OCI-LY7 (cell line): ENCODE data around the gene TNFRSF11A. TPM values are rescaled to one million over a fixed set of nuclear protein-coding genes. Genes with fewer than 3 reads are reported as not detected.
A peak's percentile ranks its signal among the peaks of the same experiment; 100 is the strongest.

Experiments
- BruUV-seq: library from RNA; stranded (reverse); fragments of 400-500 nt; replicated peaks from 2 replicates; lab custom pipeline; 2021; lab: Mats Ljungman, UMichigan
- CTCF ChIA-PET: fragments of 300-600 bp; sonication (Branson Sonifier 250); formaldehyde crosslinking; loops from one replicate; lab custom pipeline; 2022; ENCODE audit warnings: antibody characterized with exemption; ENCODE audit not compliant: unreplicated experiment; lab: Charles Lee
- POLR2A ChIA-PET: fragments of 300-600 bp; sonication (Branson Sonifier 250); formaldehyde crosslinking; loops from one replicate; lab custom pipeline; 2022; ENCODE audit warnings: antibody characterized with exemption; lab: Charles Lee
- DNase-seq: peaks from one replicate; pipeline ENCODE4 v3.0.0-alpha.2; 2015; ENCODE audit warnings: low spot score
- H2AFZ ChIP-seq: fragments of 200-600 bp; sonication (generic), shearing (Covaris generic); 2 replicates; pipeline ENCODE4 v1.6.1; 2014; ENCODE audit warnings: mild to moderate bottlenecking, antibody characterized with exemption, low read length, moderate library complexity
- H3K27ac ChIP-seq: fragments of 200-600 bp; sonication (generic); 2 replicates; pipeline ENCODE4 v1.5.1; 2014; ENCODE audit warnings: mixed run types, low read depth, mild to moderate bottlenecking, moderate library complexity, low read length, inconsistent platforms; ENCODE audit not compliant: poor library complexity, severe bottlenecking
- H3K36me3 ChIP-seq: fragments of 200-600 bp; sonication (generic); 2 replicates; pipeline ENCODE4 v1.6.1; 2014; ENCODE audit warnings: mild to moderate bottlenecking, antibody characterized with exemption, low read length, moderate library complexity, mixed read lengths; ENCODE audit not compliant: insufficient read depth
- H3K4me1 ChIP-seq: fragments of 200-600 bp; sonication (generic); 2 replicates; pipeline ENCODE4 v1.5.1; 2014; ENCODE audit warnings: mild to moderate bottlenecking, low read length; ENCODE audit not compliant: insufficient read depth, poor library complexity, severe bottlenecking
- H3K4me2 ChIP-seq: fragments of 200-600 bp; sonication (generic); 2 replicates; pipeline ENCODE4 v1.6.1; 2014; ENCODE audit warnings: mild to moderate bottlenecking, low read length
- H3K4me3 ChIP-seq: fragments of 200-600 bp; sonication (generic); 2 replicates; pipeline ENCODE4 v1.5.1; 2014; ENCODE audit warnings: mild to moderate bottlenecking, low read depth, low read length; ENCODE audit not compliant: poor library complexity, severe bottlenecking
- H3K79me2 ChIP-seq: fragments of 200-600 bp; sonication (generic); 2 replicates; pipeline ENCODE4 v1.6.1; 2016; ENCODE audit warnings: low read depth, mild to moderate bottlenecking, low read length, moderate library complexity, mixed read lengths; ENCODE audit not compliant: insufficient read depth
- H3K9me2 ChIP-seq: fragments of 200-600 bp; sonication (generic); 2 replicates; pipeline ENCODE4 v1.6.1; 2016; ENCODE audit warnings: mild to moderate bottlenecking, low read length, mixed read lengths; ENCODE audit not compliant: insufficient read depth
- H3K9me3 ChIP-seq: fragments of 200-600 bp; sonication (generic); 2 replicates; pipeline ENCODE4 v1.6.1; 2014; ENCODE audit warnings: mild to moderate bottlenecking, mixed run types, low read length, mixed read lengths
- H4K20me1 ChIP-seq: fragments of 200-600 bp; sonication (generic); 2 replicates; pipeline ENCODE4 v1.6.1; 2014; ENCODE audit warnings: mild to moderate bottlenecking, antibody characterized with exemption, low read length, moderate library complexity, mixed read lengths; ENCODE audit not compliant: insufficient read depth
- CTCF ChIP-seq: fragments of 200-600 bp; sonication (generic); conservative IDR thresholded peaks from 2 replicates; pipeline ENCODE4 v1.5.1; 2014; ENCODE audit warnings: mild to moderate bottlenecking, antibody characterized with exemption, low read length, moderate library complexity, mixed read lengths
- EZH2phosphoT487 ChIP-seq: fragments of 200-600 bp; sonication (generic); IDR thresholded peaks from 2 replicates; pipeline ENCODE4 v1.6.1; 2018; ENCODE audit warnings: low read depth, borderline replicate concordance, mild to moderate bottlenecking, mixed run types, antibody characterized with exemption, low read length, moderate library complexity, mixed read lengths
- intact Hi-C: fragments of 100-400 bp; cut with micrococcal nuclease; formaldehyde crosslinking; loops from one replicate; pipeline ENCODE4 v1.10.0; 2022; ENCODE audit not compliant: unreplicated experiment
- total RNA-seq, 2 experiments: library from RNA; depleted of rRNA in 1 of 2; stranded (reverse); fragments of >200 nt in 1 of 2; shearing (Covaris generic) in 1 of 2; gene quantifications; 2 replicates each; pipeline ENCODE4 v1.2.3, GENCODE V29; 2014 to 2022

TNFRSF11A gene
- total RNA-seq, 2 experiments from 2014 or later = not detected

GRCh38 chr18:62364558-62364957 lies 39.4 kb downstream of the TNFRSF11A start:
- intact Hi-C loops = no loop called here
- Histone ChIP-seq H3K36me3 (no peaks in the 10 kb centered on the region), H3K9me2 (no peaks in the 10 kb centered on the region), H3K27ac (no peak overlapping the region), H3K9me3 (no peaks in the 10 kb centered on the region), H3K4me1 (peaks cover 3% of the 10 kb centered on the region), H3K4me3 (no peak overlapping the region), H3K79me2 (no peaks in the 10 kb centered on the region), H3K4me2 (no peak overlapping the region), H2AFZ (no peak overlapping the region), H4K20me1 (no peaks in the 10 kb centered on the region)
- CTCF ChIA-PET = no interaction called here
- DNase-seq = no peak
- BruUV-seq = no TSS peak
- TF ChIP-seq CTCF = no peak
- TF ChIP-seq EZH2phosphoT487 = no peak
- POLR2A ChIA-PET = interaction anchor here (0.5 to 0.6 kb wide), 2 partner anchors 200 to 415 kb away, joined by 3 read pairs; no protein-coding TSS in a partner anchor

- H3K4me3 ChIP-seq = no peak overlapping the region
- H3K9me2 ChIP-seq = no peaks in the 10 kb centered on the region
- H3K27ac ChIP-seq = no peak overlapping the region
- no peaks in the 10 kb centered on the region for H3K79me2 ChIP-seq
- H3K9me3 ChIP-seq = no peaks in the 10 kb centered on the region
- peaks cover 3% of the 10 kb centered on the region for H3K4me1 ChIP-seq
- ChIA-PET POLR2A (no interaction called here), CTCF (no interaction called here)
- TF ChIP-seq EZH2phosphoT487 (no peak), CTCF (no peak)
- BruUV-seq = no TSS peak
- H3K36me3 ChIP-seq = no peaks in the 10 kb centered on the region
- no peak overlapping the region for H3K4me2 ChIP-seq
- intact Hi-C loops = no loop called here
- peak; percentile 6 for DNase-seq
- H4K20me1 ChIP-seq = no peaks in the 10 kb centered on the region
- 0 out of 2 replicates have a peak overlapping the region, but pooled peaks have one; percentile 46 for H2AFZ ChIP-seq
These were observed 40.3 kb downstream of the TNFRSF11A start for GRCh38 chr18:62365420-62365819.

DNA sequence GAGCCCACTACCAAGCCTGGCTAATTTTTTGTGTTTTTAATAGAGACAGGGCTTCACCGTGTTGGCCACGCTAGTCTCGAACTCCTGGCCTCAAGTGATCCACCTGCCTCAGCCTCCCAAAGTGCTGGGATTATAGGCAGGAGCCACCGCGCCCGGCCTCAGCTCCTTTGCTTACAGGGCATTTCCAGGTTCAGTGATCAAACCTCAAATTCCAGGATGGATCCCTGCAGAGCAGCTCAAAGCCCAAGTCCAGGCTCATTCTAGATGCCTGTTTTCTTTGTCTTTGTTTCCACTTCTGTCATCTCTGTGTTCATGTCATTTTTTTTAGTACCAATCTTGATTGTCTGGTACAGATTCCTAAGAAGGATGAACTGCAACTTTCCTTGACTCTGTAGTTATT lies 41.9 kb downstream of the TNFRSF11A start:
- no peaks in the 10 kb centered on the region for H3K36me3 ChIP-seq
- no TSS peak for BruUV-seq
- no peak overlapping the region for H2AFZ ChIP-seq
- TF ChIP-seq CTCF = no peak
- no peak overlapping the region for H3K4me3 ChIP-seq
- no peaks in the 10 kb centered on the region for H3K79me2 ChIP-seq
- POLR2A ChIA-PET = no interaction called here
- CTCF ChIA-PET = no interaction called here
- no peaks in the 10 kb centered on the region for H3K9me2 ChIP-seq
- peaks cover 3% of the 10 kb centered on the region for H3K4me1 ChIP-seq
- intact Hi-C loops = no loop called here
- H3K9me3 ChIP-seq = no peaks in the 10 kb centered on the region
- no peak overlapping the region for H3K27ac ChIP-seq
- no peak overlapping the region for H3K4me2 ChIP-seq
- H4K20me1 ChIP-seq = no peaks in the 10 kb centered on the region
- DNase-seq = no peak
